Suppressor macrophage (primary cell): ENCODE data around the gene TRA2A.
A peak's percentile ranks its signal among the peaks of the same experiment; 100 is the strongest.
"Not testable (repeated sequence)": the region's sequence is repeated elsewhere in the genome, so short reads cannot be mapped to it uniquely, and the experiment has no call there.

Experiments used
- DNase-seq, 4 experiments: peaks; one replicate each; pipeline ENCODE4 v3.0.0-alpha.2; 2020 to 2022

TRA2A gene

GRCh38 chr7:23494009-23494408 is 37.8 kb downstream of the TRA2A start:
- DNase-seq, result no peak

- no peak for DNase-seq
These were observed 40.3 kb downstream of the TRA2A start for GRCh38 chr7:23491502-23491901.

DNA sequence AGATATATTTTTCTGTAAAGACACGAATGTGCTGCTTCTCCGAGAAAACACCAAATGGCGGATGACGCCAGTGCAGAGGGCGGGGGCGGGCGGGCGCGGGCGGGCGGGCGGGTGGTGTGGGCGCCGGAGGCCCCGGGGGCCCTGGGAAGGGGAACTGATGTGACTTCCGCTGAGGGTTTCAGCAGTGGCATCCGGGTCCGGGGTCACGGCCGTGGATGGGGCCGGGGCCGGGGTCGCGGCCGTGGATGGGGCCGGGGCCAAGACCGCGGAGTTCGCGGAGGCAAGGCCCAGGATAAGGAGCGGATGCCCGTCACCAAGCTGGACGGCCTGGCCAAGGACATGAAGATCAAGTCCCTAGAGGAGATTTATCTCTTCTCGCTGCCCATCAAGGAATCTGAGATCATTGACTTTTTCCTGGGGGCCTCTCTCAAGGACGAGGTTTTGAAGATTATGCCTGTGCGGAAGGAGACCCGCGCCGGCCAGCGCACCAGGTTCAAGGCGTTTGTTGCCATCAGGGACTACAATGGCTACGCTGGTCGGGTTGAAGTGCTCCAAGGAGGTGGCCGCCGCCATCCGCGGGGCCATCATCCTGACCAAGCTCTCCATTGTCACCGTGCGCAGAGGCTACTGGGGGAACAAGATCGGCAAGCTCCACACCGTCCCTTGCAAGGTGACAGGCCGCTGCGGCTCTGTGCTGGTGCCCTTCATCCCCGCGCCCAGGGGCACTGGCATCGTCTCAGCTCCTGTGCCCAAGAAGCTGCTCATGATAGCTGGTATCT is 41.2 kb downstream of the TRA2A start:
- peak in 3 of 4 experiments; percentile 32 to 70 (median 51) for DNase-seq

- not testable (repeated sequence) for DNase-seq
These were observed 43.1 kb downstream of the TRA2A start for GRCh38 chr7:23488714-23489113.

GRCh38 chr7:23487670-23488069 is 44.1 kb downstream of the TRA2A start:
- no peak for DNase-seq

- DNase-seq, result no peak
These were observed 45.6 kb downstream of the TRA2A start for GRCh38 chr7:23486002-23486773.

DNA sequence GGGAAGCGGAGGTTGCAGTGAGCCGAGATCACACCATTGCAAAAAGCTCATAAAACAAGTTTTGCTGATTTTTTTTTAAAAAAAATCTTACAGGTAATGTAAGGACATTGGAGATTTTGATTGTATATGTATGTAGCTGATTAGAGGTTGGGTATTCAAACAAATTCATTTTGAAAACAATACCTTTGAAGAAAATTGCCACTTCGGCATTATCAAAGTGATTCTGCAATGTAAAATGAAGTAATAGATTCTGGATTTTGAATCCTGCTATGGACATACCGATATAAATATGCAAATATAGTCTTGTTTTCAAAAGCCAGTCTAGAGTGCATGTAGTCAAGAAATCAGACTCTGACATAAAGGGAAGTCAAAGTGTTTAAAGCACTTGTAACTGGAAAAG is 49.1 kb downstream of the TRA2A start:
- no peak for DNase-seq

GRCh38 chr7:23477962-23478866 is 53.6 kb downstream of the TRA2A start:
- no peak for DNase-seq

DNA sequence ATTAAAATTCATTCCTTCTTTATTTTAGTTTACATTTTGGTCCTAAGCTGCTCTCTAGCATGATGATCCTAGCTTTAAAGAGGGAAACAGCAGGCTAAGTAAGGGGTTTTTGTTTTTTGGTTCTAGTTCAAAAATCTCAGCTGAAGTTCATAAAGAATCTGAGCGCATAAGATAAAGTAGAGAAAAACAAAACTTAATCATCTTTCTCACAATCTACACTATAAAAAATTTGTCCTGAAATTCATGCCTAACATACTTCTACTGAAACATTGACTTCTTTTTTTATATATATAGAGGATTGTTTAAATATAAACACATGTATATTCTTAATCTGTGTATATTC is 54.7 kb downstream of the TRA2A start:
- no peak for DNase-seq

GRCh38 chr7:23476286-23477156 is 55.3 kb downstream of the TRA2A start:
- no peak for DNase-seq

- DNase-seq, result no peak
These were observed 56.3 kb downstream of the TRA2A start for GRCh38 chr7:23475576-23475839.

DNA sequence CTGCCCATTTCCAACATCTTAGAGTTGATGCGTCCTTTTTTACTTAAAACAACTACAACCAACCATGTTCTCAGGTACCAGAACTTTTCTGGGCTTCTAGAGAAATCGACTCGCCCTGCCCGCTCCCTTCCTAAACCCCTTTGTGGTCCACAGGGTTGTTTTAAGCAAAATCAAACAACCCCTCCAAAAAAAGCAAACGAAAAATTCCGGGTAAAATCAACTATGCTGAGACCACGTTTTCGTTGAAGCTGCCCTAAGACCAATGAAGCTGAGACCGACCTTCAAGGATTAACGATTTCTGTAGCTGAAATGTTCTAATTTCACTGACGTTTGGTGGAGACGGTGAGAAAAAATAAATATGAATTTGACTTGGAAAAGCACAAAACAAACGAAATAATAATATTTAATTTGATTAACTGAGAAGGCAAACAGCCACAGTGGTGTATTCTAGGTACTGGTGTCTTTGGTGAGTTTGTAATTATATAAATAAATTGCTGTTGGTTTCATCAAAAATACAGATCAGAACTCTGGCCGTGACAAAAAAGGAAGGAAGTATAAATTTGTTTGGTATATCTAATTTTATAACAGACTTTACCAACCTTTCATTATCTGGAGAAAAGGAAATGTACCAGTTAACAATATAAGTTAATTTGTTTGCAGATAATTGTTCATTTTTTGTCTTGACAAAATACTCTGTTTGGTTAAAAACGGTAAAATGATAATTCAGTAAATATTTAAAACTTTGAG is 56.8 kb downstream of the TRA2A start:
- peak; percentile 2 to 36 (median 8) for DNase-seq

DNA sequence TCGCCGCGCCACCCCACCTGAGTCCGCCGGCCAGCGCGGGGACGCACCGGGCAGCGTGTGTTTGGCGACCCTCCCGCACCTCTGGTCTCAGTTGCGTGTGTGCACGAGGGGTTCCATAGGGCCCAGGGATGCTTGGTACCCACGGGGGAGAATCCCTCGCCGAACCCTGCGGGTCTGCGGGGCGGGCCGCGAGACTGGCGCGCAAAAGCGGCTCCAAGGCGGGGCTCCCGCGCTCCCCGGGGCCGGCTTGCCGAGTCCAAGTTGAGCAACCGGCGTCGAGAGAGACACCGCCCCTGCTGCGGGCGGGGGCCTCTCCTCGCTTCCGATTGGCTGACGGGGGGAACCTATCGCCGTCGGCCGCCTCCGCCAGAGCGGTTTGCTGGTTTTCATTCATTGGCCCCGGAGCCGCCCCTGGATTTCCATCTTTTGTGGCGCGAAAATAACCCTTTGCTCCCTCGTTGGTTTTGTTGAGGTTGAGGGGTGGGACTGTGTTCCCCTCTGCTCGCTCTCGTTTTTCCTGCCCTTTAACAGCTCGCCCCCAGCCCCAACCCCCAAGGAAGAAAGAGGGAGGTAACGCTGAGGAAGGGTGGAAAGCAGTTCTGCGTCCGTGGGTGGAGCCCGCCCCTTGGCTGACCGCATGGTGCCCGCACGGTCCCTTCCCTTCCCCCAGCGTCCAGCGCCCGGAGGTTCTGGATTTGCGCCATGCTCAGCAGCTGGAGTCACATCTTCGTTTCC is 57.5 kb downstream of the TRA2A start:
- DNase-seq, result peak; percentile 88 to 93 (median 92)

- DNase-seq, result no peak
These were observed 58.0 kb downstream of the TRA2A start for GRCh38 chr7:23473844-23474093.

DNA sequence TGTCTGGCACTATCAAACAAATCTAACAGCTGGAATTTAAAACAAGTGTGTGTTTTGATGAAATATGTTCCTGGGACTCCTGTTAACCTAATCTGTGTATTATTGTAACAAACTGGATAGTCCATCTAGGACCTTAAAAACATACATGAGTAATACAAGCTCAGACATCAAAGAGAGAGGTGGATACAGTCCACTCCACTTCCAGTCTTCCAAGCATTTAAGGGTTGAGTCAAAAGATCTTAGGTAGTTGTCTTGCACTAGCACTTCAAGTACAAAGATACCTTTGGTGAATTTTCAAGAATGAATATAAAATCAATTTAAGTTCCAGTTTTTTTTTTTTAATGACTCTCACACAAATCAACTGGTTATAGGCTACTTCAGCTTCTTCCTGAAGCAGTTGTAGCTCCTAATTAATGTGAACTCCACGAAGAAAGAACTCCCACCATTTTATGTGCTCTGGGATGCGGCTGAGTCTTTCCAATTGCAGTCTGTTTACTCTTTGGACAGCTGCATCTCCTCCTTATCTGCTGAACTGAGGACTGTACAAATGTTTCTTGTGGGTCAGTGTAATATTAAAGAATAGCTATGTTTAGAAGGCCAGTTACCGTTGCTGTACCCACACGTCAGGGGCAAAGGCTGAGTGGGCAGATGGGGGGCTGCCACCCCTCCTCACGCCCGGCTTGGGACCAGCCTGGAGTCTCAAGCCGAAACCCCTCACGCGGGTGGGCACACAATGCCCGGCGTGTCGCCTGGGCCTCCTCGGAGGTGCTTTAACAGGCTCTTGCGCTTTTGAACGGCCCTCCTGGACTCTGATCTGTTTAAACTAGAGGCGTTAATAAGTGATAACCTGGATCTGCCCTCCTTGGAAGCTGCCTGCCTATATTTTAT is 58.6 kb downstream of the TRA2A start:
- no peak for DNase-seq

DNA sequence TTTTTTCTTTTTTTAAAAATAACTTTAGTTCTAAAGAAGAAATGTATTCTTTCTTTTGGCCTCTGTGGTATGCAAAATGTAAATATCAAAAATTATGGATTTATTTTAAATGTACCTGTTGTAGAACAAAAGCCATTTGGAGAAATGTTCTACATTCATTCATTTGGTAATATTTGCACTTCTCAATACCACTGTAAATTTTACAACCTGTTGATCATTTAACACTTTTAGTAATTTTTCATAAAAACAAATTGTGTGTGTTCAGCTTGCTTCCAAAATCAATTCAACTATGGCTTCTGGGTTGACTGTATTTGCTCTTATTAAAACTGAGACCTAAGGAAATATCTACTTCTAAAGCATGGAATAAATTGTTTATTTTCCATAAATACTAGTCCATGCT is 59.2 kb downstream of the TRA2A start:
- DNase-seq, result no peak

- no peak for DNase-seq
These were observed 59.7 kb downstream of the TRA2A start for GRCh38 chr7:23472046-23472445.

GRCh38 chr7:23471106-23471859 is 60.5 kb downstream of the TRA2A start:
- DNase-seq, result peak in 2 of 4 experiments; percentile 6 to 16
